Epidermal melanocyte (primary cell): ENCODE data around the gene PCDH19.
A peak's percentile ranks its signal among the peaks of the same experiment; 100 is the strongest.
"Not testable (repeated sequence)": the region's sequence is repeated elsewhere in the genome, so short reads cannot be mapped to it uniquely, and the experiment has no call there.

Source experiments
- DNase-seq: peaks from one replicate; pipeline ENCODE4 v3.0.0; 2011; ENCODE audit warnings: low spot score; ENCODE audit not compliant: insufficient read length

PCDH19 gene

GRCh38 chrX:100409610-100410590, at the start of gene PCDH19:
Gene PCDH19 (minus strand): TSS chrX:100410273. CDS start chrX:100408597, 1,676 bp downstream.
- DNase-seq, result peak; percentile 45

- DNase-seq, result no peak
Observed at GRCh38 chrX:100449696-100450608, 39.9 kb upstream of the PCDH19 start.

- DNase-seq, result peak; percentile 37
Observed at GRCh38 chrX:100447655-100448397, 37.8 kb upstream of the PCDH19 start.

- DNase-seq, result no peak
Observed at GRCh38 chrX:100445593-100445992, 35.5 kb upstream of the PCDH19 start.

GRCh38 chrX:100441321-100441720, 31.2 kb upstream of the PCDH19 start:
- DNase-seq, result not testable (repeated sequence)

- DNase-seq, result no peak
Observed at GRCh38 chrX:100440006-100440405, 29.9 kb upstream of the PCDH19 start.

- DNase-seq, result no peak
Observed at GRCh38 chrX:100435726-100436125, 25.7 kb upstream of the PCDH19 start.

- no peak for DNase-seq
Observed at GRCh38 chrX:100424012-100424411, 13.9 kb upstream of the PCDH19 start.

GRCh38 chrX:100418556-100418955, 8.5 kb upstream of the PCDH19 start:
- no peak for DNase-seq

- no peak for DNase-seq
Observed at GRCh38 chrX:100417681-100418080, 7.6 kb upstream of the PCDH19 start.

- DNase-seq, result peak; percentile 41
Observed at GRCh38 chrX:100413229-100413628, 3.2 kb upstream of the PCDH19 start.

- DNase-seq, result no peak
Observed at GRCh38 chrX:100411802-100412715, 2.0 kb upstream of the PCDH19 start.

- no peak for DNase-seq
Observed at GRCh38 chrX:100410901-100411801, 1.1 kb upstream of the PCDH19 start.

GRCh38 chrX:100408713-100409609, 1.1 kb downstream of the PCDH19 start:
- DNase-seq, result no peak

- no peak for DNase-seq
Observed at GRCh38 chrX:100407784-100408712, 2.0 kb downstream of the PCDH19 start.

GRCh38 chrX:100407147-100407783, 2.8 kb downstream of the PCDH19 start:
- no peak for DNase-seq
